ENCODE results near the gene DOCK2. TPM values are rescaled to one million over a fixed set of nuclear protein-coding genes. Genes with fewer than 3 reads are reported as not detected.

DOCK2 gene
- polyA plus RNA-seq, 3 donors, result 57.5 to 178 (median 115) TPM

GRCh38 chr5:169893010-169893409 lies 255.9 kb downstream of the DOCK2 start:
- no peaks in the 10 kb centered on the region for H3K9me3 ChIP-seq (replicated peaks in 1 of 2; ENCODE audit: control insufficient read depth in 1 of 2, insufficient read depth in 1 of 2, low read length in 2 of 2)
- H3K9ac ChIP-seq (ENCODE audit: insufficient read depth, low read length, poor library complexity, severe bottlenecking), result no peak overlapping the region
- Mint-ChIP-seq H3K4me3 (no peak overlapping the region), H3K27ac (peak overlapping the region in 3 of 7 donors; percentile 14 to 74 (median 48)), H3K27me3 (ENCODE audit: low read depth in 3 of 3) (no peaks in the 10 kb centered on the region), H3K36me3 (peaks cover 48 to 64% of the 10 kb centered on the region in 2 donors), H3K9me3 (no peaks in the 10 kb centered on the region), H3K4me1 (peaks cover 35% of the 10 kb centered on the region)
- H3K4me1 ChIP-seq (ENCODE audit: control insufficient read depth in 1 of 2, insufficient read depth in 2 of 2, low read length in 2 of 2), result peaks cover 3 to 10% of the 10 kb centered on the region in 2 donors
- H4K20me1 ChIP-seq (ENCODE audit: insufficient read depth, low read length), result peaks cover 100% of the 10 kb centered on the region
- H3K36me3 ChIP-seq (replicated peaks in 1 of 2; ENCODE audit: control insufficient read depth in 1 of 2, insufficient read depth in 2 of 2, low read length in 2 of 2), result peaks cover 14 to 63% of the 10 kb centered on the region in 2 donors
- no peak overlapping the region for H3K4me2 ChIP-seq (replicated peaks; ENCODE audit: extremely low read depth, low read length, poor library complexity, severe bottlenecking)
- H3K27ac ChIP-seq (ENCODE audit: low read depth in 1 of 2, low read length in 2 of 2), result peak overlapping the region in 1 of 2 donors; percentile 63
- intact Hi-C loops (cut with micrococcal nuclease), result no loop called here
- H2AFZ ChIP-seq (ENCODE audit: insufficient read depth, low read depth, low read length, poor library complexity, severe bottlenecking), result no peak overlapping the region
- no peak overlapping the region for H3K4me3 ChIP-seq (replicated peaks in 1 of 3; ENCODE audit: low read depth in 2 of 3, low read length in 3 of 3)
- H3K79me2 ChIP-seq (ENCODE audit: insufficient read depth, low read length), result peaks cover 28% of the 10 kb centered on the region
- TF ChIP-seq CTCF (IDR thresholded peaks at IDR 0.05), result no peak
- DNase-seq, result no peak
- no peaks in the 10 kb centered on the region for H3K27me3 ChIP-seq (ENCODE audit: control insufficient read depth in 2 of 2, insufficient read depth in 2 of 2, low read length in 2 of 2)

- Mint-ChIP-seq H3K27ac (peak overlapping the region in 3 of 7 donors; percentile 38 to 67 (median 64)), H3K36me3 (peaks cover 47 to 64% of the 10 kb centered on the region in 2 donors)
- intact Hi-C loops (cut with micrococcal nuclease), result no loop called here
Observed at GRCh38 chr5:169893571-169893970, 256.5 kb downstream of the DOCK2 start.

More at GRCh38 chr5:169893571-169893970, 256.5 kb downstream of the DOCK2 start:
- Histone ChIP-seq H3K27me3 (ENCODE audit: control insufficient read depth in 2 of 2, insufficient read depth in 2 of 2, low read length in 2 of 2) (no peaks in the 10 kb centered on the region), H3K9ac (ENCODE audit: insufficient read depth, low read length, poor library complexity, severe bottlenecking) (no peak overlapping the region), H4K20me1 (ENCODE audit: insufficient read depth, low read length) (peaks cover 100% of the 10 kb centered on the region), H3K9me3 (replicated peaks in 1 of 2; ENCODE audit: control insufficient read depth in 1 of 2, insufficient read depth in 1 of 2, low read length in 2 of 2) (no peaks in the 10 kb centered on the region), H3K36me3 (replicated peaks in 1 of 2; ENCODE audit: control insufficient read depth in 1 of 2, insufficient read depth in 2 of 2, low read length in 2 of 2) (peaks cover 17 to 63% of the 10 kb centered on the region in 2 donors), H3K4me1 (ENCODE audit: control insufficient read depth in 1 of 2, insufficient read depth in 2 of 2, low read length in 2 of 2) (peaks cover 3 to 10% of the 10 kb centered on the region in 2 donors), H3K27ac (ENCODE audit: low read depth in 1 of 2, low read length in 2 of 2) (peak overlapping the region in 1 of 2 donors; percentile 63), H2AFZ (ENCODE audit: insufficient read depth, low read depth, low read length, poor library complexity, severe bottlenecking) (no peak overlapping the region), H3K4me3 (replicated peaks in 1 of 3; ENCODE audit: low read depth in 2 of 3, low read length in 3 of 3) (no peak overlapping the region), H3K4me2 (replicated peaks; ENCODE audit: extremely low read depth, low read length, poor library complexity, severe bottlenecking) (no peak overlapping the region), H3K79me2 (ENCODE audit: insufficient read depth, low read length) (peaks cover 23% of the 10 kb centered on the region)
- no peak overlapping the region for H3K4me3 Mint-ChIP-seq
- TF ChIP-seq CTCF (IDR thresholded peaks at IDR 0.05), result no peak
- WGBS (ENCODE audit: insufficient coverage), result no CpG with 5 or more reads among the region's 2 CpGs
- no peaks in the 10 kb centered on the region for H3K9me3 Mint-ChIP-seq
- peaks cover 35% of the 10 kb centered on the region for H3K4me1 Mint-ChIP-seq
- H3K27me3 Mint-ChIP-seq (ENCODE audit: low read depth in 3 of 3), result no peaks in the 10 kb centered on the region
- DNase-seq, result no peak

Measured in CD14-positive monocyte (primary cell).